Tibial nerve (tissue), 4 donors: Measurements from ENCODE around the gene ZNF219.

Experiments
- CTCF ChIP-seq, 5 experiments: fragments of 200-600 bp in 3 of 5; fragments of 450-650 bp in 2 of 5; sonication (generic) in 3 of 5; IDR thresholded peaks; one replicate each; pipeline ENCODE4 v1.5.1; 2016 to 2019; ENCODE audit warnings: antibody characterized with exemption in 5 of 5, mild to moderate bottlenecking in 3 of 5, moderate library complexity in 2 of 5
- EP300 ChIP-seq, 2 donors: sonication (generic); formaldehyde crosslinking; IDR thresholded peaks; one replicate each; pipeline ENCODE4 v1.6.1; 2017; ENCODE audit warnings: antibody characterized with exemption in 2 of 2, mild to moderate bottlenecking in 1 of 2
- POLR2A ChIP-seq, 2 donors: fragments of 450-650 bp; IDR thresholded peaks; one replicate each; pipeline ENCODE4 v1.6.1; 2017; ENCODE audit warnings: antibody characterized with exemption in 2 of 2, mild to moderate bottlenecking in 2 of 2, moderate library complexity in 2 of 2

GRCh38 chr14:21096438-21096837 lies 2.0 kb downstream of the ZNF219 start:
- no peak for TF ChIP-seq POLR2A (IDR thresholded peaks at IDR 0.05)
- TF ChIP-seq CTCF (IDR thresholded peaks at IDR 0.05), result no peak
- no peak for TF ChIP-seq EP300 (IDR thresholded peaks at IDR 0.05)
